IMR-90 (cell line): ENCODE measurements around the gene MYH10. TPM values are rescaled to one million over a fixed set of nuclear protein-coding genes. Genes with fewer than 3 reads are reported as not detected.

ENCODE experiments used
- ATAC-seq: fragments of 200-7000 bp; cut with Tn5 transposase; 2 replicates; pipeline ENCODE4 v1.9.1; 2020; ENCODE audit warnings: low read depth, mild to moderate bottlenecking, moderate library complexity
- BruUV-seq: library from RNA; stranded (reverse); fragments of 400-500 nt; replicated peaks from 2 replicates; lab custom pipeline; 2021; lab: Mats Ljungman, UMichigan
- CTCF ChIA-PET: fragments of 300-600 bp; formaldehyde crosslinking; extraction: SDS; loops from one replicate; lab custom pipeline; 2021; ENCODE audit warnings: antibody characterized with exemption; lab: Yijun Ruan, JAX
- POLR2A ChIA-PET: fragments of 300-600 bp; sonication (Branson Sonifier 250); formaldehyde crosslinking; loops from one replicate; lab custom pipeline; 2022; ENCODE audit warnings: antibody characterized with exemption; ENCODE audit not compliant: unreplicated experiment; lab: Charles Lee
- DNase-seq: peaks from one replicate; pipeline ENCODE4 v3.0.0; 2013
- H2AFZ ChIP-seq: replicated peaks from 2 replicates; pipeline ENCODE3; 2013; ENCODE audit warnings: low read length, mild to moderate bottlenecking; ENCODE audit not compliant: poor library complexity
- H2AK5ac ChIP-seq: 2 replicates; pipeline ENCODE4 v1.6.1; 2013; ENCODE audit warnings: low read depth, low read length, inconsistent platforms
- H2AK9ac ChIP-seq: replicated peaks from 2 replicates; pipeline ENCODE3; 2013; ENCODE audit warnings: mild to moderate bottlenecking, low read depth, low read length, moderate library complexity; ENCODE audit not compliant: poor library complexity
- H2BK120ac ChIP-seq: 2 replicates; pipeline ENCODE4 v1.6.1; 2013; ENCODE audit warnings: low read depth, low read length, inconsistent platforms
- H2BK15ac ChIP-seq: 3 replicates; pipeline ENCODE4 v1.6.1; 2013; ENCODE audit warnings: low read depth, low read length, inconsistent platforms
- H2BK20ac ChIP-seq: 2 replicates; pipeline ENCODE4 v1.6.1; 2013; ENCODE audit warnings: low read depth, mild to moderate bottlenecking, inconsistent platforms, low read length, moderate library complexity
- H2BK5ac ChIP-seq: 2 replicates; pipeline ENCODE4 v1.6.1; 2013; ENCODE audit warnings: mild to moderate bottlenecking, low read depth, low read length, inconsistent platforms; ENCODE audit not compliant: poor library complexity, severe bottlenecking
- H3K14ac ChIP-seq: replicated peaks from 2 replicates; pipeline ENCODE4 v1.6.1; 2013; ENCODE audit warnings: low read depth, low read length, inconsistent platforms
- H3K18ac ChIP-seq: 2 replicates; pipeline ENCODE4 v1.6.1; 2013; ENCODE audit warnings: low read depth, low read length, control low read depth
- H3K23ac ChIP-seq: 2 replicates; pipeline ENCODE4 v1.6.1; 2013; ENCODE audit warnings: low read depth, low read length, inconsistent platforms
- H3K27ac ChIP-seq: 2 replicates; pipeline ENCODE4 v1.5.1; 2013; ENCODE audit warnings: mild to moderate bottlenecking, control low read depth, low read length; ENCODE audit not compliant: insufficient read depth
- H3K27me3 ChIP-seq: 2 replicates; pipeline ENCODE4 v1.6.1; 2013; ENCODE audit warnings: low read length; ENCODE audit not compliant: control insufficient read depth, insufficient read depth
- H3K36me3 ChIP-seq: 2 replicates; pipeline ENCODE4 v1.6.1; 2013; ENCODE audit warnings: low read length, mixed read lengths; ENCODE audit not compliant: control insufficient read depth, insufficient read depth
- H3K4ac ChIP-seq: 2 replicates; pipeline ENCODE4 v1.6.1; 2013; ENCODE audit warnings: low read depth, low read length, inconsistent platforms
- H3K4me1 ChIP-seq: 2 replicates; pipeline ENCODE4 v1.6.1; 2013; ENCODE audit warnings: low read length, mixed read lengths; ENCODE audit not compliant: control insufficient read depth, insufficient read depth
- H3K4me2 ChIP-seq: 2 replicates; pipeline ENCODE4 v1.6.1; 2013; ENCODE audit warnings: low read depth, mild to moderate bottlenecking, control low read depth, low read length, moderate library complexity
- H3K4me3 ChIP-seq: 2 replicates; pipeline ENCODE4 v1.5.1; 2013; ENCODE audit warnings: low read depth, mild to moderate bottlenecking, control low read depth, low read length, moderate library complexity; ENCODE audit not compliant: insufficient read depth
- H3K56ac ChIP-seq: 2 replicates; pipeline ENCODE4 v1.6.1; 2013; ENCODE audit warnings: low read length, inconsistent platforms; ENCODE audit not compliant: insufficient read depth; ENCODE audit errors: extremely low read depth
- H3K79me1 ChIP-seq, 2 experiments: 2 replicates each; pipeline ENCODE4 v1.6.1; 2013; ENCODE audit warnings: low read length in 2 of 2, inconsistent platforms in 1 of 2, low read depth in 1 of 2
- H3K9ac ChIP-seq: 2 replicates; pipeline ENCODE4 v1.6.1; 2013; ENCODE audit warnings: low read depth, low read length, control low read depth
- H3K9me1 ChIP-seq: 2 replicates; pipeline ENCODE4 v1.6.1; 2013; ENCODE audit warnings: low read length, inconsistent platforms; ENCODE audit not compliant: insufficient read depth
- H3K9me3 ChIP-seq: 2 replicates; pipeline ENCODE4 v1.6.1; 2013; ENCODE audit warnings: low read length; ENCODE audit not compliant: control insufficient read depth, insufficient read depth
- H4K20me1 ChIP-seq: 2 replicates; pipeline ENCODE4 v1.6.1; 2013; ENCODE audit warnings: low read length, inconsistent platforms; ENCODE audit not compliant: insufficient read depth
- H4K5ac ChIP-seq: 2 replicates; pipeline ENCODE4 v1.6.1; 2013; ENCODE audit warnings: mild to moderate bottlenecking, low read depth, low read length, control low read depth
- H4K8ac ChIP-seq, 2 experiments: 2 replicates each; pipeline ENCODE4 v1.6.1; 2013; ENCODE audit warnings: low read depth in 2 of 2, low read length in 2 of 2, control low read depth in 1 of 2, inconsistent platforms in 1 of 2
- H4K91ac ChIP-seq: 2 replicates; pipeline ENCODE4 v1.6.1; 2013; ENCODE audit warnings: low read depth, low read length, inconsistent platforms; ENCODE audit not compliant: insufficient read depth
- BHLHE40 ChIP-seq: fragments of 150-350 bp; IDR thresholded peaks from 2 replicates; pipeline ENCODE4 v1.6.1; 2016; ENCODE audit warnings: mild to moderate bottlenecking, low read depth, low read length
- FOS ChIP-seq: fragments of 150-350 bp; IDR thresholded peaks from 2 replicates; pipeline ENCODE4 v1.6.1; 2016; ENCODE audit warnings: low read depth, low read length
- MAFK ChIP-seq: IDR thresholded peaks from 2 replicates; pipeline ENCODE4 v1.6.1; 2012; ENCODE audit warnings: low read depth, low read length, improper control_type of control experiment
- MAZ ChIP-seq: IDR thresholded peaks from 2 replicates; pipeline ENCODE4 v1.6.1; 2012; ENCODE audit warnings: low read depth, mild to moderate bottlenecking, low read length, improper control_type of control experiment, moderate library complexity, borderline replicate concordance
- MXI1 ChIP-seq: IDR thresholded peaks from 2 replicates; pipeline ENCODE4 v1.6.1; 2012; ENCODE audit warnings: low read depth, mild to moderate bottlenecking, low read length, moderate library complexity, borderline replicate concordance
- NFE2L2 ChIP-seq: fragments of 150-350 bp; IDR thresholded peaks from 2 replicates; pipeline ENCODE4 v1.6.1; 2016; ENCODE audit warnings: low read depth, mild to moderate bottlenecking, low read length
- POLR2A ChIP-seq: IDR thresholded peaks from 2 replicates; pipeline ENCODE4 v1.6.1; 2012; ENCODE audit warnings: mild to moderate bottlenecking, low read depth, low read length
- RCOR1 ChIP-seq: IDR thresholded peaks from 2 replicates; pipeline ENCODE4 v1.6.1; 2012; ENCODE audit warnings: mild to moderate bottlenecking, low read length, improper control_type of control experiment; ENCODE audit not compliant: insufficient replicate concordance
- RFX5 ChIP-seq: IDR thresholded peaks from 2 replicates; pipeline ENCODE4 v1.8.0; 2012; ENCODE audit warnings: low read depth, mild to moderate bottlenecking, low read length, moderate library complexity
- SMC3 ChIP-seq: fragments of 150-350 bp; IDR thresholded peaks from 2 replicates; pipeline ENCODE4 v1.6.1; 2016; ENCODE audit warnings: low read depth, mild to moderate bottlenecking, antibody characterized with exemption, low read length, moderate library complexity
- WGBS, 2 experiments: methylation state at CpG; one replicate each; pipeline versions ENCODE4 v1.1.5 to v1.1.7; 2013; ENCODE audit warnings: missing lambda C conversion rate in 2 of 2; ENCODE audit not compliant: insufficient read length in 1 of 2; ENCODE audit errors: extremely low coverage in 2 of 2; 5-methylcytosine and 5-hydroxymethylcytosine counted together
- dilution Hi-C: fragments of 300-500 bp; cut with HindIII; formaldehyde crosslinking; loops from one replicate; pipeline ENCODE4 v1.14.3; 2018; ENCODE audit warnings: low sequenced_read_pairs; ENCODE audit not compliant: unreplicated experiment
- in situ Hi-C: fragments of 300-500 bp; cut with MboI; formaldehyde crosslinking; loops from 3 replicates; pipeline ENCODE4 v1.14.3; 2019; ENCODE audit warnings: low sequenced_read_pairs, inconsistent platforms, mixed read lengths
- intact Hi-C: fragments of 100-400 bp; cut with micrococcal nuclease; formaldehyde crosslinking; loops from 2 replicates; pipeline ENCODE4 v1.10.0; 2022
- polyA plus RNA-seq, 3 experiments: library from polyadenylated mRNA; depleted of rRNA; stranded (reverse); fragments of >200 nt; gene quantifications; 2 replicates each; pipeline ENCODE4 v1.2.3, GENCODE V29; 2012; ENCODE audit warnings: low replicate concordance in 1 of 3
- total RNA-seq: library from RNA; depleted of rRNA; stranded (reverse); fragments of >200 nt; gene quantifications from 2 replicates; pipeline ENCODE4 v1.2.3, GENCODE V29; 2012
- TF ChIP-seq, protein P1 (sequence below): conservative IDR thresholded peaks from 2 replicates; pipeline ENCODE4 v1.5.1; 2012; ENCODE audit warnings: mild to moderate bottlenecking, low read depth, low read length, improper control_type of control experiment
- TF ChIP-seq, protein P2 (sequence below): fragments of 150-350 bp; IDR thresholded peaks from 2 replicates; pipeline ENCODE4 v1.6.1; 2016; ENCODE audit warnings: low read depth, mild to moderate bottlenecking, low read length, moderate library complexity, borderline replicate concordance
- TF ChIP-seq, protein P3 (sequence below): fragments of 150-350 bp; IDR thresholded peaks from 2 replicates; pipeline ENCODE4 v1.6.1; 2017; ENCODE audit warnings: mild to moderate bottlenecking, antibody characterized with exemption, low read length, low read depth

Gene MYH10
- total and polyA plus RNA-seq, 2 of the 4 experiments (the other 2 are of a cell fraction): 71.2 to 95.2 TPM

DNA sequence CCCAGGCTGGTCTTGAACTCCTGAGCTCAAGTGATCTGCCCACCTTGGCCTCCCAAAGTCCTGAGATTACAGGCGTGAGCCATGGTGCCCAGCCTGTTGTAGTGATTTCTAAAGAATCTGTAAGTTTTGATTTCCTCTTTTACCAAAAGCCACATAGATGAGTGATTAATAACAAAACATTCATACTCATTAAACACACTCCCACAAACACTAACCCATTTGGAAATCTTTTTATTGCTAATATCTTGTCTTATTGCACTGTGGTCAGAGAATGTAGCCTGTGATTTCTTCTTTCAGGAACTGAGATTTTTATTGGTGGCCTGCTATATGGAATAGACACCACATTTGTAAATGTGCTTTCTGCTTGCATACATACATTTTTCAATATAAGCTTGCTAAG lies 31.6 kb downstream of the MYH10 start:
- CTCF ChIA-PET: no interaction called here

More for the DNA sequence above, 31.6 kb downstream of the MYH10 start:
- in situ Hi-C loops (no loop called here), dilution Hi-C loops (no loop called here), intact Hi-C loops (no loop called here)
- Histone ChIP-seq H4K8ac (no peak overlapping the region), H2AK5ac (no peak overlapping the region), H2AFZ (no peak overlapping the region), H4K20me1 (no peaks in the 10 kb centered on the region; the same call in 1 of the 2 replicates), H4K91ac (no peak overlapping the region), H3K14ac (no peak overlapping the region), H2BK120ac (no peak overlapping the region), H3K56ac (no peak overlapping the region), H2BK5ac (no peak overlapping the region), H3K9ac (no peak overlapping the region), H3K23ac (no peak overlapping the region), H3K18ac (no peak overlapping the region), H3K79me1 (peaks cover 21 to 29% of the 10 kb centered on the region in 2 experiments), H3K9me3 (no peaks in the 10 kb centered on the region), H2BK15ac (no peak overlapping the region), H3K4me2 (no peak overlapping the region), H2BK20ac (no peak overlapping the region), H3K27me3 (no peaks in the 10 kb centered on the region), H3K4ac (no peak overlapping the region), H3K4me3 (no peak overlapping the region), H2AK9ac (no peak overlapping the region), H3K36me3 (peaks cover 18% of the 10 kb centered on the region), H3K4me1 (peaks cover 2% of the 10 kb centered on the region; the same call in 1 of the 2 replicates), H4K5ac (no peak overlapping the region), H3K27ac (no peak overlapping the region), H3K9me1 (no peaks in the 10 kb centered on the region; the same call in 1 of the 2 replicates)
- TF ChIP-seq MAFK (no peak), MAZ (no peak), MXI1 (no peak), RCOR1 (no peak), FOS (no peak), NFE2L2 (no peak), SMC3 (no peak), BHLHE40 (no peak), RFX5 (no peak), POLR2A (no peak)
- TF ChIP-seq, protein P1, sequence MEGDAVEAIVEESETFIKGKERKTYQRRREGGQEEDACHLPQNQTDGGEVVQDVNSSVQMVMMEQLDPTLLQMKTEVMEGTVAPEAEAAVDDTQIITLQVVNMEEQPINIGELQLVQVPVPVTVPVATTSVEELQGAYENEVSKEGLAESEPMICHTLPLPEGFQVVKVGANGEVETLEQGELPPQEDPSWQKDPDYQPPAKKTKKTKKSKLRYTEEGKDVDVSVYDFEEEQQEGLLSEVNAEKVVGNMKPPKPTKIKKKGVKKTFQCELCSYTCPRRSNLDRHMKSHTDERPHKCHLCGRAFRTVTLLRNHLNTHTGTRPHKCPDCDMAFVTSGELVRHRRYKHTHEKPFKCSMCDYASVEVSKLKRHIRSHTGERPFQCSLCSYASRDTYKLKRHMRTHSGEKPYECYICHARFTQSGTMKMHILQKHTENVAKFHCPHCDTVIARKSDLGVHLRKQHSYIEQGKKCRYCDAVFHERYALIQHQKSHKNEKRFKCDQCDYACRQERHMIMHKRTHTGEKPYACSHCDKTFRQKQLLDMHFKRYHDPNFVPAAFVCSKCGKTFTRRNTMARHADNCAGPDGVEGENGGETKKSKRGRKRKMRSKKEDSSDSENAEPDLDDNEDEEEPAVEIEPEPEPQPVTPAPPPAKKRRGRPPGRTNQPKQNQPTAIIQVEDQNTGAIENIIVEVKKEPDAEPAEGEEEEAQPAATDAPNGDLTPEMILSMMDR: no peak
- TF ChIP-seq, protein P2, sequence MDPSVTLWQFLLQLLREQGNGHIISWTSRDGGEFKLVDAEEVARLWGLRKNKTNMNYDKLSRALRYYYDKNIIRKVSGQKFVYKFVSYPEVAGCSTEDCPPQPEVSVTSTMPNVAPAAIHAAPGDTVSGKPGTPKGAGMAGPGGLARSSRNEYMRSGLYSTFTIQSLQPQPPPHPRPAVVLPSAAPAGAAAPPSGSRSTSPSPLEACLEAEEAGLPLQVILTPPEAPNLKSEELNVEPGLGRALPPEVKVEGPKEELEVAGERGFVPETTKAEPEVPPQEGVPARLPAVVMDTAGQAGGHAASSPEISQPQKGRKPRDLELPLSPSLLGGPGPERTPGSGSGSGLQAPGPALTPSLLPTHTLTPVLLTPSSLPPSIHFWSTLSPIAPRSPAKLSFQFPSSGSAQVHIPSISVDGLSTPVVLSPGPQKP: no peak
- TF ChIP-seq, protein P3, sequence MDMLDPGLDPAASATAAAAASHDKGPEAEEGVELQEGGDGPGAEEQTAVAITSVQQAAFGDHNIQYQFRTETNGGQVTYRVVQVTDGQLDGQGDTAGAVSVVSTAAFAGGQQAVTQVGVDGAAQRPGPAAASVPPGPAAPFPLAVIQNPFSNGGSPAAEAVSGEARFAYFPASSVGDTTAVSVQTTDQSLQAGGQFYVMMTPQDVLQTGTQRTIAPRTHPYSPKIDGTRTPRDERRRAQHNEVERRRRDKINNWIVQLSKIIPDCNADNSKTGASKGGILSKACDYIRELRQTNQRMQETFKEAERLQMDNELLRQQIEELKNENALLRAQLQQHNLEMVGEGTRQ: no peak
- no peak for DNase-seq
- POLR2A ChIA-PET: no interaction called here
- WGBS, 2 experiments: no CpG with 5 or more reads among the region's 1 CpG
- BruUV-seq: no TSS peak
- ATAC-seq: no peak
